H1 (cell line): ENCODE data around the gene BPIFB2.

Experiments used
- EP300 ChIP-seq, 2 experiments: IDR thresholded peaks; 1 replicate in 1 of 2; 2 replicates in 1 of 2; pipeline ENCODE4 v1.6.1; 2011 to 2012; ENCODE audit warnings: low read depth in 2 of 2, low read length in 2 of 2, mild to moderate bottlenecking in 2 of 2, borderline replicate concordance in 1 of 2, inconsistent platforms in 1 of 2, moderate library complexity in 1 of 2
- RXRA ChIP-seq: IDR thresholded peaks from 2 replicates; pipeline ENCODE4 v1.6.1; 2011; ENCODE audit warnings: low read depth, mild to moderate bottlenecking, low read length, moderate library complexity; ENCODE audit not compliant: insufficient read depth
- ZNF274 ChIP-seq: IDR thresholded peaks from 2 replicates; pipeline ENCODE4 v1.7.0; 2012; ENCODE audit warnings: low read length, borderline replicate concordance; ENCODE audit errors: extremely low read depth
- TF ChIP-seq, protein P1 (sequence below), 3 experiments: IDR thresholded peaks; 1 replicate in 2 of 3; 2 replicates in 1 of 3; pipeline versions ENCODE4 v1.5.1 to v1.6.1; 2011; ENCODE audit warnings: low read length in 3 of 3, mild to moderate bottlenecking in 3 of 3, inconsistent platforms in 2 of 3, low read depth in 1 of 3, moderate library complexity in 1 of 3; ENCODE audit not compliant: insufficient read depth in 1 of 3; ENCODE audit errors: control extremely low read depth in 1 of 3
- TF ChIP-seq, protein P2 (sequence below): IDR thresholded peaks from 2 replicates; pipeline ENCODE4 v1.6.1; 2011; ENCODE audit warnings: low read length, improper control_type of control experiment

DNA sequence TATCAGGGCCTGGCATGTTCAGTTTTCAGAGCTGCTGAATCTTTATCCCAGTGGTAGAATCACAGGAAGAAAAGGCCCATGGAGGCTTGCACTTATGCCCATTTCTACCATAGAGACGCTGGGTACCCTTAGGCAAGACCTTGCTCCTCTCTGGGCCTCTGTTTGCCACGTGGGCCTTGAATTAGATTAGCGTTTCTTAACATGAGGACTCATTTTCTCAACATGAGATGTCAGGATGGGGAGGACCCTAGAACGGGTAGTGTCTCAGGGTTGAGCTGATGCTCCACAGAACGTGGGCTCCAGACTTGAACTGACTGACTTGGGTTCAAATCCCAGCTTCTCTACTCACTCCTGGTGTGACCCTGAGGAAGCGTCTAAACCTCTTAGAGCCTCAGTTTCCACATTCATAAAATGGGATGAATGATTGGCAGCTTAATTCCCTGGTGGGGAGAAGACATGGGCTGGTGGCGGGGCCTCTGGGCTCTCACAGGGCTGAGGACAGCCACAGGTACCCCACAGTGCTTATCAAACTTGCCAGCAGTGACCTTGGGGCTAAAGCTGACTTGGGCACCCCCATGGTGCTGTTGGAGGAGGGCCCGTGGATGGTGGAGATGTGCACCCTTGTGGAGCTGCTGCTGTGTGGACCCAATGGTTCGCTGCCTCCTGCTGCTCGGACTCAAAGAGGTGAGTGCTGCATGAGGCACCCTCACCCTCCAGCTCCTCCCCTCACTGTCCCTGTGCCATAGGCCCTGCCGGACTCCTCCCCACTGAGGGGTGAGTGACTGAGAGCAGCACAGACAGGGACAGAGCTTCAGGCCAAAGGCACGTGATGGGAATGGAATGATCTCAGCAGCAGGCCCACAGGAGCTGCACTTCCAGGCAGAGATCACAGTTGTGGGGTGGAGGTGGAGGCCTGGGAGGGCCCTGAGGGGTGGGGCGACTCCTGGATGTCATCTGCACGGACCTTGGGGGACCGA lies 31.5 kb upstream of the BPIFB2 start:
- TF ChIP-seq, protein P1, sequence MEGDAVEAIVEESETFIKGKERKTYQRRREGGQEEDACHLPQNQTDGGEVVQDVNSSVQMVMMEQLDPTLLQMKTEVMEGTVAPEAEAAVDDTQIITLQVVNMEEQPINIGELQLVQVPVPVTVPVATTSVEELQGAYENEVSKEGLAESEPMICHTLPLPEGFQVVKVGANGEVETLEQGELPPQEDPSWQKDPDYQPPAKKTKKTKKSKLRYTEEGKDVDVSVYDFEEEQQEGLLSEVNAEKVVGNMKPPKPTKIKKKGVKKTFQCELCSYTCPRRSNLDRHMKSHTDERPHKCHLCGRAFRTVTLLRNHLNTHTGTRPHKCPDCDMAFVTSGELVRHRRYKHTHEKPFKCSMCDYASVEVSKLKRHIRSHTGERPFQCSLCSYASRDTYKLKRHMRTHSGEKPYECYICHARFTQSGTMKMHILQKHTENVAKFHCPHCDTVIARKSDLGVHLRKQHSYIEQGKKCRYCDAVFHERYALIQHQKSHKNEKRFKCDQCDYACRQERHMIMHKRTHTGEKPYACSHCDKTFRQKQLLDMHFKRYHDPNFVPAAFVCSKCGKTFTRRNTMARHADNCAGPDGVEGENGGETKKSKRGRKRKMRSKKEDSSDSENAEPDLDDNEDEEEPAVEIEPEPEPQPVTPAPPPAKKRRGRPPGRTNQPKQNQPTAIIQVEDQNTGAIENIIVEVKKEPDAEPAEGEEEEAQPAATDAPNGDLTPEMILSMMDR (IDR thresholded peaks at IDR 0.05; ENCODE audit: control extremely low read depth in 1 of 3, insufficient read depth in 1 of 3, low read depth in 1 of 3, low read length in 3 of 3): no peak
- no peak for TF ChIP-seq ZNF274
- no peak for TF ChIP-seq RXRA
- TF ChIP-seq, protein P2, sequence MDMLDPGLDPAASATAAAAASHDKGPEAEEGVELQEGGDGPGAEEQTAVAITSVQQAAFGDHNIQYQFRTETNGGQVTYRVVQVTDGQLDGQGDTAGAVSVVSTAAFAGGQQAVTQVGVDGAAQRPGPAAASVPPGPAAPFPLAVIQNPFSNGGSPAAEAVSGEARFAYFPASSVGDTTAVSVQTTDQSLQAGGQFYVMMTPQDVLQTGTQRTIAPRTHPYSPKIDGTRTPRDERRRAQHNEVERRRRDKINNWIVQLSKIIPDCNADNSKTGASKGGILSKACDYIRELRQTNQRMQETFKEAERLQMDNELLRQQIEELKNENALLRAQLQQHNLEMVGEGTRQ: no peak
- TF ChIP-seq EP300 (IDR thresholded peaks at IDR 0.05; ENCODE audit: borderline replicate concordance in 1 of 2, low read depth in 2 of 2, low read length in 2 of 2): no peak
